ENCODE measurements around the gene FMR1. TPM values are rescaled to one million over a fixed set of nuclear protein-coding genes. Genes with fewer than 3 reads are reported as not detected.

FMR1 gene
- total RNA-seq, 1 experiment from 2014 or later: 44.6 TPM

- Mint-ChIP-seq H3K27me3 (ENCODE audit: low read depth) (no peaks in the 10 kb centered on the region), H3K27ac (no peak overlapping the region), H3K36me3 (ENCODE audit: insufficient read depth in 1 of 3, low read depth in 3 of 3) (peaks cover 4 to 34% (median 24%) of the 10 kb centered on the region in 3 experiments; a peak in 6 of 7 replicates), H3K9me3 (peaks cover 41 to 55% of the 10 kb centered on the region in 2 experiments), H3K4me3 (no peak overlapping the region), H3K4me1 (no peaks in the 10 kb centered on the region)
- no peak overlapping the region for H3K23ac ChIP-seq (ENCODE audit: insufficient read length, low read depth, low read length)
- H3K4me1 ChIP-seq (ENCODE audit: insufficient read depth, low read length): no peaks in the 10 kb centered on the region
- H2AK5ac ChIP-seq (ENCODE audit: insufficient read length, low read length): no peak overlapping the region
- H3K9ac ChIP-seq (ENCODE audit: extremely low read depth, insufficient read length, low read length): no peak overlapping the region
- H2BK15ac ChIP-seq (ENCODE audit: low read depth, low read length): no peak overlapping the region
- no peaks in the 10 kb centered on the region for H3K23me2 ChIP-seq (ENCODE audit: insufficient read length, low read depth, low read length, poor library complexity, severe bottlenecking)
- H3K79me2 ChIP-seq (ENCODE audit: insufficient read depth, low read length): no peaks in the 10 kb centered on the region
- no peaks in the 10 kb centered on the region for H3K27me3 ChIP-seq (ENCODE audit: insufficient read depth, low read length)
- peaks cover 13% of the 10 kb centered on the region for H3K9me3 ChIP-seq (ENCODE audit: control insufficient read depth, low read depth, low read length)
- H4K91ac ChIP-seq (ENCODE audit: insufficient read length, low read depth, low read length): no peak overlapping the region
- H3K4me2 ChIP-seq (ENCODE audit: insufficient read depth, insufficient read length, low read length): no peak overlapping the region
- no peaks in the 10 kb centered on the region for H4K20me1 ChIP-seq (ENCODE audit: control insufficient read depth, insufficient read depth, insufficient read length)
- no peak overlapping the region for H3K56ac ChIP-seq (ENCODE audit: insufficient read length, low read depth, low read length)
- H2BK5ac ChIP-seq (ENCODE audit: insufficient read length, low read length): no peak overlapping the region
- no peak overlapping the region for H3K14ac ChIP-seq (ENCODE audit: insufficient read depth, low read length)
- no peak overlapping the region for H3T11ph ChIP-seq (ENCODE audit: low read length)
- no peak overlapping the region for H3K18ac ChIP-seq (ENCODE audit: insufficient read length, low read depth, low read length)
- H4K5ac ChIP-seq (ENCODE audit: insufficient read length, low read depth, low read length): no peak overlapping the region
- no peak overlapping the region for H3K4ac ChIP-seq (ENCODE audit: low read depth, low read length)
- H4K8ac ChIP-seq (replicated peaks; ENCODE audit: insufficient read length, low read depth, low read length): no peak overlapping the region
- no peaks in the 10 kb centered on the region for H3K79me1 ChIP-seq (ENCODE audit: insufficient read depth, low read depth, low read length, poor library complexity, severe bottlenecking)
- H3K27ac ChIP-seq (ENCODE audit: insufficient read length, low read depth, low read length): no peak overlapping the region
- H2BK120ac ChIP-seq (ENCODE audit: low read depth, low read length, poor library complexity, severe bottlenecking): no peak overlapping the region
- DNase-seq: no peak
- no CpG with 5 or more reads among the region's 1 CpG for WGBS (ENCODE audit: extremely low coverage, insufficient read length, low lambda C conversion rate)
- no peak overlapping the region for H2BK12ac ChIP-seq (ENCODE audit: insufficient read length, low read depth, low read length)
- no peak for TF ChIP-seq CTCF (conservative IDR thresholded peaks at IDR 0.05)
- no peak overlapping the region for H2AFZ ChIP-seq (ENCODE audit: low read length)
- H2BK20ac ChIP-seq (ENCODE audit: low read depth, low read length, poor library complexity, severe bottlenecking): no peak overlapping the region
These were observed 38.6 kb downstream of the FMR1 start for GRCh38 chrX:147950352-147950751.
